Ishikawa (cell line): ENCODE data around the gene RNF157.

ENCODE experiments used
- CEBPB ChIP-seq: IDR thresholded peaks from 2 replicates; pipeline ENCODE4 v1.6.1; 2012
- CREB1 ChIP-seq: IDR thresholded peaks from 2 replicates; pipeline ENCODE4 v1.6.1; 2012; ENCODE audit warnings: low read depth
- EGR1 ChIP-seq: IDR thresholded peaks from 2 replicates; pipeline ENCODE4 v1.6.1; 2012
- EP300 ChIP-seq: IDR thresholded peaks from 2 replicates; pipeline ENCODE4 v1.6.1; 2012; ENCODE audit warnings: borderline replicate concordance
- FOXM1 ChIP-seq: IDR thresholded peaks from 2 replicates; pipeline ENCODE4 v1.6.1; 2012; ENCODE audit warnings: low read depth, borderline replicate concordance
- MAX ChIP-seq: IDR thresholded peaks from 2 replicates; pipeline ENCODE4 v1.6.1; 2012
- NFIC ChIP-seq: IDR thresholded peaks from 2 replicates; pipeline ENCODE4 v1.6.1; 2012
- RAD21 ChIP-seq: IDR thresholded peaks from 2 replicates; pipeline ENCODE4 v1.6.1; 2012; ENCODE audit warnings: low read depth
- TAF1 ChIP-seq: IDR thresholded peaks from 2 replicates; pipeline ENCODE4 v1.6.1; 2012; ENCODE audit warnings: low read depth, mild to moderate bottlenecking
- TCF12 ChIP-seq: IDR thresholded peaks from 2 replicates; pipeline ENCODE4 v1.6.1; 2012; ENCODE audit warnings: low read depth
- TEAD4 ChIP-seq: IDR thresholded peaks from 2 replicates; pipeline ENCODE4 v1.6.1; 2012
- USF1 ChIP-seq: IDR thresholded peaks from 2 replicates; pipeline ENCODE4 v1.6.1; 2012
- YY1 ChIP-seq: IDR thresholded peaks from 2 replicates; pipeline ENCODE4 v1.6.1; 2012; ENCODE audit warnings: low read depth
- ZBTB7A ChIP-seq: IDR thresholded peaks from 2 replicates; pipeline ENCODE4 v1.6.1; 2012; ENCODE audit warnings: low read depth
- TF ChIP-seq, protein P1 (sequence below): IDR thresholded peaks from 2 replicates; pipeline ENCODE4 v1.6.1; 2012; ENCODE audit warnings: low read depth, mild to moderate bottlenecking

Gene RNF157

GRCh38 chr17:76174037-76174436 is 66.3 kb downstream of the RNF157 start:
- TF ChIP-seq ZBTB7A (no peak), TAF1 (no peak), CEBPB (no peak)

DNA sequence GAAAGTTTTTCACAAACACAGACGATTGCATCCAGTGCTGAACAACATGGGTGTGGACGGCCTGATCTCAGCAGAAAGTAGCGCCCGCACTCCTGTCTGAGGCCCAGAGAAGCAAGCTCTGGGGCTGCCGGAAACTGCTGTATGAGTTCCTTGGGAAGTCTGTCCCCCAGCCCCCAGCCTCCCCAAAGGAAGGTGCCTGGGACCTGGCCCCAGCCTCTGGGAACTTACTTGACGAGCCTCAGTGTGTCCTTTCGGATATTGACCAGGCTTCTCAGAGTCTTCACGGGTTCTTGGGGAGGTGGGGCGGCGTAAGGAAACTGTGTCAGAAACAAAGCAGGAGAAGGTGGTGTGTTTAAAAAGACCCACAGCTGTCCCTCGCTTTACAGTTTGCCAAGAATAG is 66.8 kb downstream of the RNF157 start:
- TF ChIP-seq TCF12 (no peak), MAX (no peak), EGR1 (no peak), USF1 (no peak), EP300 (no peak), TEAD4 (no peak), TAF1 (no peak), CEBPB (no peak), CREB1 (no peak), ZBTB7A (no peak), NFIC (no peak), FOXM1 (no peak), YY1 (no peak), RAD21 (no peak)
- TF ChIP-seq, protein P1, sequence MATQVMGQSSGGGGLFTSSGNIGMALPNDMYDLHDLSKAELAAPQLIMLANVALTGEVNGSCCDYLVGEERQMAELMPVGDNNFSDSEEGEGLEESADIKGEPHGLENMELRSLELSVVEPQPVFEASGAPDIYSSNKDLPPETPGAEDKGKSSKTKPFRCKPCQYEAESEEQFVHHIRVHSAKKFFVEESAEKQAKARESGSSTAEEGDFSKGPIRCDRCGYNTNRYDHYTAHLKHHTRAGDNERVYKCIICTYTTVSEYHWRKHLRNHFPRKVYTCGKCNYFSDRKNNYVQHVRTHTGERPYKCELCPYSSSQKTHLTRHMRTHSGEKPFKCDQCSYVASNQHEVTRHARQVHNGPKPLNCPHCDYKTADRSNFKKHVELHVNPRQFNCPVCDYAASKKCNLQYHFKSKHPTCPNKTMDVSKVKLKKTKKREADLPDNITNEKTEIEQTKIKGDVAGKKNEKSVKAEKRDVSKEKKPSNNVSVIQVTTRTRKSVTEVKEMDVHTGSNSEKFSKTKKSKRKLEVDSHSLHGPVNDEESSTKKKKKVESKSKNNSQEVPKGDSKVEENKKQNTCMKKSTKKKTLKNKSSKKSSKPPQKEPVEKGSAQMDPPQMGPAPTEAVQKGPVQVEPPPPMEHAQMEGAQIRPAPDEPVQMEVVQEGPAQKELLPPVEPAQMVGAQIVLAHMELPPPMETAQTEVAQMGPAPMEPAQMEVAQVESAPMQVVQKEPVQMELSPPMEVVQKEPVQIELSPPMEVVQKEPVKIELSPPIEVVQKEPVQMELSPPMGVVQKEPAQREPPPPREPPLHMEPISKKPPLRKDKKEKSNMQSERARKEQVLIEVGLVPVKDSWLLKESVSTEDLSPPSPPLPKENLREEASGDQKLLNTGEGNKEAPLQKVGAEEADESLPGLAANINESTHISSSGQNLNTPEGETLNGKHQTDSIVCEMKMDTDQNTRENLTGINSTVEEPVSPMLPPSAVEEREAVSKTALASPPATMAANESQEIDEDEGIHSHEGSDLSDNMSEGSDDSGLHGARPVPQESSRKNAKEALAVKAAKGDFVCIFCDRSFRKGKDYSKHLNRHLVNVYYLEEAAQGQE = no peak

- no peak for TF ChIP-seq TEAD4
- no peak for TF ChIP-seq YY1
- TF ChIP-seq CREB1 = no peak
- no peak for TF ChIP-seq TAF1
- no peak for TF ChIP-seq ZBTB7A
- TF ChIP-seq TCF12 = no peak
- no peak for TF ChIP-seq RAD21
- no peak for TF ChIP-seq USF1
- no peak for TF ChIP-seq MAX
- TF ChIP-seq, protein P1 = no peak
- TF ChIP-seq EGR1 = no peak
- TF ChIP-seq EP300 = no peak
Measured at GRCh38 chr17:76171706-76172105, 68.6 kb downstream of the RNF157 start.

DNA sequence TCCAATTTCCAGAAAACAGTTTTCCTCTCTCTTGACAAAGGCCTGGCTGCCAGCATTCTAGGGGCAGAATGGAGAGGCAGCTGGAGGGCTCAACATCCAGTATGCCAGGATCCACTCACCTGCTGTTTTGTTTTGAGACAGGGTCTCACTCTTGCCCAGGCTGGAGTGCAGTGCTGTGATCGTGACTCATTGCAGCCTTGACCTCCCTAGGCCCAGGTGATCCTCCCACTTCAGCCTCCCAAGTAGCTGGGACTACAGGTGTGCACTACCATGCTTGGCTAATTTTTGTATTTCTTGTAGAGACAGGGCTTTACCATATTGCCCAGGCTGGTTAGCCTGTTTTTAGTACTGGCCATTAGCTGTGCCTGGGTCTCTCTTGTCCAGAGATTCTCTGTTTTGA is 70.2 kb downstream of the RNF157 start:
- TF ChIP-seq RAD21 = no peak
- no peak for TF ChIP-seq TEAD4
- no peak for TF ChIP-seq EGR1
- no peak for TF ChIP-seq USF1
- TF ChIP-seq NFIC = no peak
- no peak for TF ChIP-seq MAX
- TF ChIP-seq TCF12 = no peak
- TF ChIP-seq, protein P1 = no peak
- TF ChIP-seq FOXM1 = no peak
- no peak for TF ChIP-seq ZBTB7A
- no peak for TF ChIP-seq CEBPB
